Measurements from ENCODE around the gene EPS8L2. TPM values are rescaled to one million over a fixed set of nuclear protein-coding genes. Genes with fewer than 3 reads are reported as not detected.
A peak's percentile ranks its signal among the peaks of the same experiment; 100 is the strongest.
"Not testable (repeated sequence)": the region's sequence is repeated elsewhere in the genome, so short reads cannot be mapped to it uniquely, and the experiment has no call there.

Gene EPS8L2
- total RNA-seq, 1 donor from 2014 or later = 7.7 TPM

GRCh38 chr11:721247-721740 is 15.3 kb downstream of the EPS8L2 start:
- no peak for DNase-seq (ENCODE audit: missing footprints)
- ATAC-seq = no peak
- intact Hi-C loops (cut with DNase I) = no loop called here

- intact Hi-C loops (cut with DNase I) = no loop called here
- no peak for ATAC-seq
- peak; percentile 86 for DNase-seq (ENCODE audit: missing footprints)
Measured at GRCh38 chr11:721741-722345, 15.8 kb downstream of the EPS8L2 start.

- intact Hi-C loops (cut with DNase I) = no loop called here
- no peak for DNase-seq (ENCODE audit: missing footprints)
- ATAC-seq = no peak
Measured at GRCh38 chr11:722346-722811, 16.3 kb downstream of the EPS8L2 start.

GRCh38 chr11:723120-723883 is 17.3 kb downstream of the EPS8L2 start:
- no peak for ATAC-seq
- intact Hi-C loops (cut with DNase I) = loop anchor here (1.0 kb wide), 1 partner anchor 168 kb away; no protein-coding TSS in a partner anchor
- DNase-seq (ENCODE audit: missing footprints) = no peak

- peak; percentile 57 for DNase-seq (ENCODE audit: missing footprints)
- no peak for ATAC-seq
- intact Hi-C loops (cut with DNase I) = no loop called here
Measured at GRCh38 chr11:724049-724777, 18.2 kb downstream of the EPS8L2 start.

GRCh38 chr11:724778-725386 is 18.9 kb downstream of the EPS8L2 start:
- ATAC-seq = no peak
- intact Hi-C loops (cut with DNase I) = no loop called here
- DNase-seq (ENCODE audit: missing footprints) = no peak

- intact Hi-C loops (cut with DNase I) = no loop called here
- DNase-seq (ENCODE audit: missing footprints) (no peak), ATAC-seq (no peak)
Measured at GRCh38 chr11:725624-726202, 19.7 kb downstream of the EPS8L2 start.

GRCh38 chr11:726278-727220 is 20.5 kb downstream of the EPS8L2 start:
- intact Hi-C loops (cut with DNase I) = no loop called here
- no peak for ATAC-seq
- DNase-seq (ENCODE audit: missing footprints) = peak; percentile 83

- no peak for DNase-seq (ENCODE audit: missing footprints)
- ATAC-seq = peak; percentile 2
- intact Hi-C loops (cut with DNase I) = no loop called here
Measured at GRCh38 chr11:727281-727701, 21.3 kb downstream of the EPS8L2 start.

- intact Hi-C loops (cut with DNase I) = loop anchor here (2.0 kb wide), 1 partner anchor 65 kb away; no protein-coding TSS in a partner anchor
- ATAC-seq (peak; percentile 87), DNase-seq (ENCODE audit: missing footprints) (peak; percentile 89)
Measured at GRCh38 chr11:727859-728748, 22.1 kb downstream of the EPS8L2 start.

- intact Hi-C loops (cut with DNase I) = loop anchor here (2.0 kb wide), 1 partner anchor 66 kb away; no protein-coding TSS in a partner anchor
Measured at GRCh38 chr11:728901-729491, 23.0 kb downstream of the EPS8L2 start.

GRCh38 chr11:729492-730074 is 23.6 kb downstream of the EPS8L2 start:
- intact Hi-C loops (cut with DNase I) = loop anchor here (2.0 kb wide), 1 partner anchor 67 kb away; no protein-coding TSS in a partner anchor
- ATAC-seq (no peak), DNase-seq (ENCODE audit: missing footprints) (no peak)

More at GRCh38 chr11:728901-729491, 23.0 kb downstream of the EPS8L2 start:
- no peak for ATAC-seq
- no peak for DNase-seq (ENCODE audit: missing footprints)

- intact Hi-C loops (cut with DNase I) = no loop called here
- ATAC-seq (no peak), DNase-seq (ENCODE audit: missing footprints) (no peak)
Measured at GRCh38 chr11:733072-733471, 27.0 kb downstream of the EPS8L2 start.

GRCh38 chr11:734541-734940 is 28.5 kb downstream of the EPS8L2 start:
- ATAC-seq; DNase-seq (ENCODE audit: missing footprints); intact Hi-C loops (cut with DNase I): not testable (repeated sequence)

- intact Hi-C loops (cut with DNase I) = no loop called here
- DNase-seq (ENCODE audit: missing footprints) (no peak), ATAC-seq (no peak)
Measured at GRCh38 chr11:737366-737765, 31.3 kb downstream of the EPS8L2 start.

- intact Hi-C loops (cut with DNase I); DNase-seq (ENCODE audit: missing footprints); ATAC-seq: not testable (repeated sequence)
Measured at GRCh38 chr11:737899-738298, 31.9 kb downstream of the EPS8L2 start.
